ENCODE measurements around the gene LZTFL1.

Gene LZTFL1

GRCh38 chr3:45793482-45794176, 48.3 kb downstream of the LZTFL1 start:
- TF ChIP-seq EGR1 (IDR thresholded peaks at IDR 0.05): no peak
- TF ChIP-seq RAD21 (IDR thresholded peaks at IDR 0.05; ENCODE audit: low read depth): peak; percentile 61

GRCh38 chr3:45792516-45793172, 49.3 kb downstream of the LZTFL1 start:
- TF ChIP-seq TCF12 (IDR thresholded peaks at IDR 0.05; ENCODE audit: low read depth) (no peak), USF1 (IDR thresholded peaks at IDR 0.05) (no peak), TAF1 (IDR thresholded peaks at IDR 0.05; ENCODE audit: low read depth) (no peak)

- TF ChIP-seq CREB1 (IDR thresholded peaks at IDR 0.05; ENCODE audit: low read depth) (no peak), YY1 (IDR thresholded peaks at IDR 0.05; ENCODE audit: low read depth) (no peak), USF1 (IDR thresholded peaks at IDR 0.05) (no peak), EP300 (IDR thresholded peaks at IDR 0.05; ENCODE audit: borderline replicate concordance) (no peak), NFIC (IDR thresholded peaks at IDR 0.05) (no peak), TCF12 (IDR thresholded peaks at IDR 0.05; ENCODE audit: low read depth) (no peak), REST (IDR thresholded peaks at IDR 0.05; ENCODE audit: low read depth) (no peak), TEAD4 (IDR thresholded peaks at IDR 0.05) (no peak), RAD21 (IDR thresholded peaks at IDR 0.05; ENCODE audit: low read depth) (no peak), EGR1 (IDR thresholded peaks at IDR 0.05) (no peak), ZBTB7A (IDR thresholded peaks at IDR 0.05; ENCODE audit: low read depth) (no peak), TAF1 (IDR thresholded peaks at IDR 0.05; ENCODE audit: low read depth) (no peak), FOXM1 (IDR thresholded peaks at IDR 0.05; ENCODE audit: borderline replicate concordance, low read depth) (no peak), MAX (IDR thresholded peaks at IDR 0.05) (no peak), CEBPB (IDR thresholded peaks at IDR 0.05) (no peak)
These were observed 49.9 kb downstream of the LZTFL1 start for GRCh38 chr3:45792036-45792435.

- TF ChIP-seq TCF12 (IDR thresholded peaks at IDR 0.05; ENCODE audit: low read depth) (no peak), MAX (IDR thresholded peaks at IDR 0.05) (no peak), RAD21 (IDR thresholded peaks at IDR 0.05; ENCODE audit: low read depth) (no peak), EGR1 (IDR thresholded peaks at IDR 0.05) (no peak), TAF1 (IDR thresholded peaks at IDR 0.05; ENCODE audit: low read depth) (no peak), USF1 (IDR thresholded peaks at IDR 0.05) (no peak), ZBTB7A (IDR thresholded peaks at IDR 0.05; ENCODE audit: low read depth) (no peak)
These were observed 51.3 kb downstream of the LZTFL1 start for GRCh38 chr3:45790596-45790995.

GRCh38 chr3:45789235-45789812, 52.6 kb downstream of the LZTFL1 start:
- TF ChIP-seq ZBTB7A (IDR thresholded peaks at IDR 0.05; ENCODE audit: low read depth) (no peak), TEAD4 (IDR thresholded peaks at IDR 0.05) (no peak), YY1 (IDR thresholded peaks at IDR 0.05; ENCODE audit: low read depth) (no peak), REST (IDR thresholded peaks at IDR 0.05; ENCODE audit: low read depth) (no peak), NFIC (IDR thresholded peaks at IDR 0.05) (no peak), EP300 (IDR thresholded peaks at IDR 0.05; ENCODE audit: borderline replicate concordance) (no peak), CREB1 (IDR thresholded peaks at IDR 0.05; ENCODE audit: low read depth) (no peak), CEBPB (IDR thresholded peaks at IDR 0.05) (no peak), MAX (IDR thresholded peaks at IDR 0.05) (no peak), TCF12 (IDR thresholded peaks at IDR 0.05; ENCODE audit: low read depth) (no peak)
